NB4 (cell line): Measurements from ENCODE around the gene DGLUCY.

Source experiments
- CTCF ChIP-seq: IDR thresholded peaks from one replicate; pipeline ENCODE4 v1.5.1; 2012; ENCODE audit warnings: low read depth, low read length
- MAX ChIP-seq: IDR thresholded peaks from 2 replicates; pipeline ENCODE4 v1.6.1; 2011; ENCODE audit warnings: low read depth, low read length
- MYC ChIP-seq: IDR thresholded peaks from 2 replicates; pipeline ENCODE4 v1.6.1; 2011; ENCODE audit warnings: low read depth, low read length
- POLR2A ChIP-seq: IDR thresholded peaks from 2 replicates; pipeline ENCODE4 v1.6.1; 2011; ENCODE audit warnings: mild to moderate bottlenecking; ENCODE audit not compliant: insufficient read length; ENCODE audit errors: extremely low read depth

GRCh38 chr14:91253795-91254323, 140.0 kb downstream of the DGLUCY start:
- no peak for TF ChIP-seq CTCF
- no peak for TF ChIP-seq MAX
- no peak for TF ChIP-seq POLR2A
- TF ChIP-seq MYC: no peak
